ENCODE results near the gene PSMD3. TPM values are rescaled to one million over a fixed set of nuclear protein-coding genes. Genes with fewer than 3 reads are reported as not detected.
"Not testable (repeated sequence)": the region's sequence is repeated elsewhere in the genome, so short reads cannot be mapped to it uniquely, and the experiment has no call there.

PSMD3 gene
- total RNA-seq, 1 donor from 2014 or later = 191 TPM

- H3K27ac Mint-ChIP-seq; H3K4me3 Mint-ChIP-seq; H3K9me3 Mint-ChIP-seq; DNase-seq (ENCODE audit: low spot score); H3K27me3 Mint-ChIP-seq (ENCODE audit: insufficient read depth); H3K4me1 Mint-ChIP-seq (ENCODE audit: low read depth); H3K36me3 Mint-ChIP-seq (ENCODE audit: low read depth): not testable (repeated sequence)
- intact Hi-C loops (cut with micrococcal nuclease) = loop anchor here (5.0 kb wide), 1 partner anchor 275 kb away; the partner anchor contains the start of gene CDC6
Measured at GRCh38 chr17:40012017-40012647, 31.5 kb downstream of the PSMD3 start.

- intact Hi-C loops (cut with micrococcal nuclease) = loop anchor here (5.0 kb wide), 1 partner anchor 273 kb away; the partner anchor contains the start of gene CDC6
- no peaks in the 10 kb centered on the region for H3K9me3 Mint-ChIP-seq
- no peaks in the 10 kb centered on the region for H3K27me3 Mint-ChIP-seq (ENCODE audit: insufficient read depth)
- no peak overlapping the region for H3K4me3 Mint-ChIP-seq
- H3K36me3 Mint-ChIP-seq (ENCODE audit: low read depth) = peaks cover 5% of the 10 kb centered on the region
- H3K4me1 Mint-ChIP-seq (ENCODE audit: low read depth) = peaks cover 7% of the 10 kb centered on the region
- no peak overlapping the region for H3K27ac Mint-ChIP-seq
- no peak for DNase-seq (ENCODE audit: low spot score)
Measured at GRCh38 chr17:40014375-40014980, 33.9 kb downstream of the PSMD3 start.

- intact Hi-C loops (cut with micrococcal nuclease) = no loop called here
Measured at GRCh38 chr17:40015005-40015997, 34.7 kb downstream of the PSMD3 start, which contains the start of gene CSF3. Gene CSF3, plus strand, starts transcription at chr17:40015440. Its CDS starts 35 bp downstream, at chr17:40015475.

DNA sequence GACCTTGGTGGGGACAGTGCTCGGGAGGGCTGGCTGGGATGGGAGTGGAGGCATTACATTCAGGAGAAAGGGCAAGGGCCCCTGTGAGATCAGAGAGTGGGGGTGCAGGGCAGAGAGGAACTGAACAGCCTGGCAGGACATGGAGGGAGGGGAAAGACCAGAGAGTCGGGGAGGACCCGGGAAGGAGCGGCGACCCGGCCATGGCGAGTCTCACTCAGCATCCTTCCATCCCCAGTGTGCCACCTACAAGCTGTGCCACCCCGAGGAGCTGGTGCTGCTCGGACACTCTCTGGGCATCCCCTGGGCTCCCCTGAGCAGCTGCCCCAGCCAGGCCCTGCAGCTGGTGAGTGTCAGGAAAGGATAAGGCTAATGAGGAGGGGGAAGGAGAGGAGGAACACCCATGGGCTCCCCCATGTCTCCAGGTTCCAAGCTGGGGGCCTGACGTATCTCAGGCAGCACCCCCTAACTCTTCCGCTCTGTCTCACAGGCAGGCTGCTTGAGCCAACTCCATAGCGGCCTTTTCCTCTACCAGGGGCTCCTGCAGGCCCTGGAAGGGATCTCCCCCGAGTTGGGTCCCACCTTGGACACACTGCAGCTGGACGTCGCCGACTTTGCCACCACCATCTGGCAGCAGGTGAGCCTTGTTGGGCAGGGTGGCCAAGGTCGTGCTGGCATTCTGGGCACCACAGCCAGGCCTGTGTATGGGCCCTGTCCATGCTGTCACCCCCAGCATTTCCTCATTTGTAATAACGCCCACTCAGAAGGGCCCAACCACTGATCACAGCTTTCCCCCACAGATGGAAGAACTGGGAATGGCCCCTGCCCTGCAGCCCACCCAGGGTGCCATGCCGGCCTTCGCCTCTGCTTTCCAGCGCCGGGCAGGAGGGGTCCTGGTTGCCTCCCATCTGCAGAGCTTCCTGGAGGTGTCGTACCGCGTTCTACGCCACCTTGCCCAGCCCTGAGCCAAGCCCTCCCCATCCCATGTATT is 35.7 kb downstream of the PSMD3 start:
- DNase-seq (ENCODE audit: low spot score) = no peak
- Mint-ChIP-seq H3K27me3 (ENCODE audit: insufficient read depth) (no peaks in the 10 kb centered on the region), H3K4me3 (no peak overlapping the region), H3K4me1 (ENCODE audit: low read depth) (peaks cover 7% of the 10 kb centered on the region), H3K27ac (no peak overlapping the region), H3K36me3 (ENCODE audit: low read depth) (peaks cover 8% of the 10 kb centered on the region), H3K9me3 (no peaks in the 10 kb centered on the region)
- intact Hi-C loops (cut with micrococcal nuclease) = no loop called here

More at GRCh38 chr17:40015005-40015997, 34.7 kb downstream of the PSMD3 start, which contains the start of gene CSF3:
- H3K27me3 Mint-ChIP-seq (ENCODE audit: insufficient read depth) = no peaks in the 10 kb centered on the region
- DNase-seq (ENCODE audit: low spot score) = no peak
- H3K27ac Mint-ChIP-seq = no peak within 1 kb of the TSS
- H3K9me3 Mint-ChIP-seq = no peaks in the 10 kb centered on the region
- H3K4me3 Mint-ChIP-seq = no peak within 1 kb of the TSS
- peaks cover 5% of the 10 kb centered on the region for H3K36me3 Mint-ChIP-seq (ENCODE audit: low read depth)
- H3K4me1 Mint-ChIP-seq (ENCODE audit: low read depth) = peaks cover 7% of the 10 kb centered on the region

DNA sequence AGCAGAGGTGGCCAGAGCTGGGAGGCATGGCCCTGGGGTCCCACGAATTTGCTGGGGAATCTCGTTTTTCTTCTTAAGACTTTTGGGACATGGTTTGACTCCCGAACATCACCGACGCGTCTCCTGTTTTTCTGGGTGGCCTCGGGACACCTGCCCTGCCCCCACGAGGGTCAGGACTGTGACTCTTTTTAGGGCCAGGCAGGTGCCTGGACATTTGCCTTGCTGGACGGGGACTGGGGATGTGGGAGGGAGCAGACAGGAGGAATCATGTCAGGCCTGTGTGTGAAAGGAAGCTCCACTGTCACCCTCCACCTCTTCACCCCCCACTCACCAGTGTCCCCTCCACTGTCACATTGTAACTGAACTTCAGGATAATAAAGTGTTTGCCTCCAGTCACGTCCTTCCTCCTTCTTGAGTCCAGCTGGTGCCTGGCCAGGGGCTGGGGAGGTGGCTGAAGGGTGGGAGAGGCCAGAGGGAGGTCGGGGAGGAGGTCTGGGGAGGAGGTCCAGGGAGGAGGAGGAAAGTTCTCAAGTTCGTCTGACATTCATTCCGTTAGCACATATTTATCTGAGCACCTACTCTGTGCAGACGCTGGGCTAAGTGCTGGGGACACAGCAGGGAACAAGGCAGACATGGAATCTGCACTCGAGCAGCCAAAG is 36.9 kb downstream of the PSMD3 start:
- Mint-ChIP-seq H3K27me3 (ENCODE audit: insufficient read depth) (no peaks in the 10 kb centered on the region), H3K4me1 (ENCODE audit: low read depth) (peaks cover 7% of the 10 kb centered on the region), H3K36me3 (ENCODE audit: low read depth) (peaks cover 9% of the 10 kb centered on the region), H3K27ac (no peak overlapping the region), H3K4me3 (no peak overlapping the region), H3K9me3 (no peaks in the 10 kb centered on the region)
- no peak for DNase-seq (ENCODE audit: low spot score)
- intact Hi-C loops (cut with micrococcal nuclease) = no loop called here

DNA sequence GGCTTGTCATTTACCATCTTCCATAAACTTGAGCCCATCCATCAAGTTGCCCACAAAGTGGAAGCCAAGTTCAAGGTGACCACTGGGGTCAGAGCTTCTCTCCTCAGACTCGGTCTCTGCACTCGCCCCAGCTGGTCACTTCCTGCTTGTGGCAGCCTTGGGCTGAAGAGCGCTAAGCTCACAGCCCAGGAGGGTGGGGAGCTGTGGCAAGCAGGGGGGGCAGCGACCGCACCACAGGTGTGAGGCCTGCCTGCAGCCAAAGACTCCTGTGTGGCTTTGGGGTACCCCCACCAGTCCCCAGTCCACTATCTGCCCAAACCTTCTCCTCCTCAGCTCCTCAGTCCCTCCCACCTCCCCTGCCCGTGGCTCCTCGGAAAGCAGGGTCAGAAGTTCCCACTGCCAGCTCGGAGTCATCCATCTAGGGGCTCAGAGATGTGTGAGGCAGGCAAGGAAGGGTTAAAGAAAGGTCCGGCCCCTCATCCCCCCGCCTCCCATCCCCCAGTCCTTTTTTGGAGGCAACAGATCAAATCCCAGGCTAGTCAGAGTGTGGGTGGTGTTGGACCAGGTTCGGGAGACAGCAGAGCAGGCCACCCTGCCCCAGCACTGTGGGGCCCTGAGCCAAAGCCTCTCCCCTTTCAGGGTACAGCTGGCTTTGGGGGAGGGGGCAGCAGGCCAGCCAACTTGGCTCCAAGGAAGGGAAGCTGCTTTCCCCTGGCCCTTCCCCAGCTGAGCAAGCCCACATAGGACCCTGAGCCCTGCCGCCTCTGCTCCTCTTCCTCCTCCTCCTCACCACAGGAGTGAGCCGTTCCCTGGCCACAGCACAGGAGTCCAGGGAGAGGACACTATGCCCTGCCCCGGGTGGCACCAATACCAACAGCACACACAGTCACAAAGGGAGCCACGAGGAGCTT is 37.9 kb downstream of the PSMD3 start:
- no peak overlapping the region for H3K27ac Mint-ChIP-seq
- H3K4me3 Mint-ChIP-seq = no peak overlapping the region
- no peak for DNase-seq (ENCODE audit: low spot score)
- no peaks in the 10 kb centered on the region for H3K27me3 Mint-ChIP-seq (ENCODE audit: insufficient read depth)
- intact Hi-C loops (cut with micrococcal nuclease) = no loop called here
- peaks cover 9% of the 10 kb centered on the region for H3K36me3 Mint-ChIP-seq (ENCODE audit: low read depth)
- peaks cover 6% of the 10 kb centered on the region for H3K4me1 Mint-ChIP-seq (ENCODE audit: low read depth)
- H3K9me3 Mint-ChIP-seq = no peaks in the 10 kb centered on the region

- no peak for DNase-seq (ENCODE audit: low spot score)
- peaks cover 11% of the 10 kb centered on the region for H3K36me3 Mint-ChIP-seq (ENCODE audit: low read depth)
- no peaks in the 10 kb centered on the region for H3K4me1 Mint-ChIP-seq (ENCODE audit: low read depth)
- peak overlapping the region; percentile 44 for H3K27ac Mint-ChIP-seq
- intact Hi-C loops (cut with micrococcal nuclease) = no loop called here
- H3K4me3 Mint-ChIP-seq = no peak overlapping the region
- H3K9me3 Mint-ChIP-seq = no peaks in the 10 kb centered on the region
- H3K27me3 Mint-ChIP-seq (ENCODE audit: insufficient read depth) = no peaks in the 10 kb centered on the region
Measured at GRCh38 chr17:40019140-40019991, 38.8 kb downstream of the PSMD3 start.

DNA sequence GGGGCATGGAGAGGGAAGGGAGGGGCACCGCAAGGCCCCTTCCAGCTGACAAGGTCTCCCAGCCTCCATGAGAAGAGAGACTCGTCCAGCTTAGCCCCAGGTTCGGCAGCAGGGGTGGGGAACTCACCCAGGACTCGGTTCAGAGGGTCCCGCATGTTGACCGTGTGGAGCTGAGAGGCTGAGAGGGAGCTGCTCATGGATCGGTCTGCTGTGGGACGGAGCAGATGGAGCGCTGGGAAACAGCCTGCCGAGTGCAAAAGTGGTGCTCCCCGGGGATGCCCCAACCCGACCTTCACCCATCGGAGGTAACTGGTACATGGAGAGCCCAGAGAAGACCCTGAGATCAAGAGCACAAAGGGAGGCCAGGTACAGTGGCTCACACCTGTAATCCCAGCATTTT is 39.5 kb downstream of the PSMD3 start:
- peaks cover 12% of the 10 kb centered on the region for H3K36me3 Mint-ChIP-seq (ENCODE audit: low read depth)
- no peak overlapping the region for H3K27ac Mint-ChIP-seq
- no peaks in the 10 kb centered on the region for H3K9me3 Mint-ChIP-seq
- H3K27me3 Mint-ChIP-seq (ENCODE audit: insufficient read depth) = no peaks in the 10 kb centered on the region
- H3K4me1 Mint-ChIP-seq (ENCODE audit: low read depth) = peaks cover 1% of the 10 kb centered on the region
- no peak overlapping the region for H3K4me3 Mint-ChIP-seq
- intact Hi-C loops (cut with micrococcal nuclease) = no loop called here
- no peak for DNase-seq (ENCODE audit: low spot score)

DNA sequence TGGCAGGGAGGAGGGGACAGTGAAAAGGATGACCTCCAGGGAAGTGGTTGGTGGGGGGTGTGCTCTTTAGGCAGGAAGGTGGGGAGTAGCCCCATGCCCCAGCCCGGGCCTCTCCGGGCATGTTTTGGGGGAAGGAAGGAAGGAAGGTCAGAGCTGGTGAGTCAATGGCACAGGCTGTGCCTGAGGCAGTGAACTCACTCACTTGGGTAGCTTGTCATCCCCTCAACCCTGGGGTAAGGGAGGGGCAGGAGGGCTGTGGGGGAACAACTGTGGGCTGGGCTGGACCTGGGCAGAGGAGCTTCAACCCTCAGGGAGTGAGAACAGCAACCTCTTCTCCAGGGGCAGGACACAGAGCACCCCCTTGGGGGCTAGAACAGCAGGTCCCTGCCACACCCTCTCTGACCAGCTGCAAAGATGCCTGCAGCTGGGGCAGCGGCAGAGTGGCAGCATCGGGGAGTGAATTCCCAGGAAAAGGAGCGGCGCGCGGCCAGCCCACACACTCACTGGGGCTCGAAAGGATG is 40.9 kb downstream of the PSMD3 start:
- H3K4me1 Mint-ChIP-seq (ENCODE audit: low read depth) = peaks cover 15% of the 10 kb centered on the region
- H3K27ac Mint-ChIP-seq = no peak overlapping the region
- H3K27me3 Mint-ChIP-seq (ENCODE audit: insufficient read depth) = no peaks in the 10 kb centered on the region
- intact Hi-C loops (cut with micrococcal nuclease) = no loop called here
- no peaks in the 10 kb centered on the region for H3K9me3 Mint-ChIP-seq
- H3K36me3 Mint-ChIP-seq (ENCODE audit: low read depth) = peaks cover 24% of the 10 kb centered on the region
- no peak for DNase-seq (ENCODE audit: low spot score)
- no peak overlapping the region for H3K4me3 Mint-ChIP-seq

- Mint-ChIP-seq H3K27me3 (ENCODE audit: insufficient read depth) (no peaks in the 10 kb centered on the region), H3K4me3 (no peak overlapping the region), H3K9me3 (no peaks in the 10 kb centered on the region), H3K36me3 (ENCODE audit: low read depth) (peaks cover 29% of the 10 kb centered on the region), H3K4me1 (ENCODE audit: low read depth) (peaks cover 18% of the 10 kb centered on the region), H3K27ac (no peak overlapping the region)
- intact Hi-C loops (cut with micrococcal nuclease) = no loop called here
- no peak for DNase-seq (ENCODE audit: low spot score)
Measured at GRCh38 chr17:40022497-40022896, 41.9 kb downstream of the PSMD3 start.
